GM23338 (cell line): ENCODE measurements around the gene CABLES1. TPM values are rescaled to one million over a fixed set of nuclear protein-coding genes. Genes with fewer than 3 reads are reported as not detected.

Experiments
- ATAC-seq: fragments of 200-7000 bp; cut with Tn5 transposase; 3 replicates; pipeline ENCODE4 v1.9.1; 2020
- DNase-seq: peaks from one replicate; pipeline ENCODE4 v3.0.0-alpha.2; 2015; ENCODE audit warnings: low spot score
- H2AFZ ChIP-seq: fragments of 200-600 bp; sonication (generic); 2 replicates; pipeline ENCODE4 v1.8.0; 2016; ENCODE audit warnings: antibody characterized with exemption, mild to moderate bottlenecking, moderate library complexity
- H3F3A ChIP-seq: fragments of 200-600 bp; sonication (generic); replicated peaks from 2 replicates; pipeline ENCODE4 v1.8.0; 2017; ENCODE audit warnings: antibody characterized with exemption, mixed run types, low read depth
- H3K27ac ChIP-seq: fragments of 200-600 bp; sonication (generic); 2 replicates; pipeline ENCODE4 v1.6.1; 2016; ENCODE audit warnings: low read depth
- H3K27me3 ChIP-seq: fragments of 200-600 bp; sonication (generic); 2 replicates; pipeline ENCODE4 v1.8.0; 2016; ENCODE audit warnings: mild to moderate bottlenecking, mixed run types, moderate library complexity; ENCODE audit not compliant: insufficient read depth
- H3K36me3 ChIP-seq: fragments of 200-600 bp; sonication (generic); 2 replicates; pipeline ENCODE4 v1.8.0; 2016; ENCODE audit warnings: mild to moderate bottlenecking; ENCODE audit not compliant: insufficient read depth
- H3K4me1 ChIP-seq: fragments of 200-600 bp; sonication (generic); 2 replicates; pipeline ENCODE4 v1.8.0; 2016; ENCODE audit warnings: mild to moderate bottlenecking, moderate library complexity; ENCODE audit not compliant: insufficient read depth
- H3K4me2 ChIP-seq: fragments of 200-600 bp; sonication (generic); 2 replicates; pipeline ENCODE4 v1.7.1; 2017; ENCODE audit warnings: mixed run types
- H3K4me3 ChIP-seq: fragments of 200-600 bp; sonication (generic); 2 replicates; pipeline ENCODE4 v1.6.1; 2016; ENCODE audit warnings: mixed run types
- H3K79me2 ChIP-seq: fragments of 200-600 bp; sonication (generic); replicated peaks from 2 replicates; pipeline ENCODE4 v1.8.0; 2017; ENCODE audit warnings: mild to moderate bottlenecking; ENCODE audit not compliant: insufficient read depth
- H3K9me2 ChIP-seq: fragments of 200-600 bp; sonication (generic); 2 replicates; pipeline ENCODE4 v1.8.0; 2017; ENCODE audit not compliant: insufficient read depth
- H4K20me1 ChIP-seq: fragments of 200-600 bp; sonication (generic); replicated peaks from 2 replicates; pipeline ENCODE4 v1.8.0; 2017; ENCODE audit warnings: mild to moderate bottlenecking; ENCODE audit not compliant: insufficient read depth
- H3K27ac Mint-ChIP-seq: 2 replicates; pipeline ENCODE4 v1.8.0; 2020; ENCODE audit warnings: inconsistent platforms, mild to moderate bottlenecking, moderate library complexity, mixed read lengths
- H3K27me3 Mint-ChIP-seq: 3 replicates; pipeline ENCODE4 v1.8.0; 2022; ENCODE audit warnings: low read depth, mild to moderate bottlenecking, moderate library complexity, mixed read lengths, inconsistent platforms; ENCODE audit not compliant: insufficient read depth, poor library complexity
- H3K36me3 Mint-ChIP-seq: 3 replicates; pipeline ENCODE4 v1.8.0; 2021; ENCODE audit warnings: low read depth, mild to moderate bottlenecking, inconsistent platforms, moderate library complexity, mixed read lengths
- H3K4me1 Mint-ChIP-seq: 3 replicates; pipeline ENCODE4 v1.8.0; 2020; ENCODE audit warnings: mild to moderate bottlenecking, inconsistent platforms, mixed read lengths
- H3K4me3 Mint-ChIP-seq: 3 replicates; pipeline ENCODE4 v1.8.0; 2021; ENCODE audit warnings: moderate library complexity, mild to moderate bottlenecking, inconsistent platforms, mixed read lengths
- H3K9me3 Mint-ChIP-seq: 3 replicates; pipeline ENCODE4 v1.8.0; 2020; ENCODE audit warnings: moderate library complexity, mild to moderate bottlenecking, inconsistent platforms, mixed read lengths
- ETS1 ChIP-seq: IDR thresholded peaks from 2 replicates; pipeline ENCODE4 v1.6.1; 2016; ENCODE audit warnings: antibody characterized with exemption
- EZH2 ChIP-seq: fragments of 200-600 bp; sonication (generic); IDR thresholded peaks from one replicate; pipeline ENCODE4 v1.8.0; 2017; ENCODE audit warnings: antibody characterized with exemption, mild to moderate bottlenecking, low read depth; ENCODE audit not compliant: unreplicated experiment
- EZH2phosphoT487 ChIP-seq: fragments of 200-600 bp; sonication (generic); IDR thresholded peaks from one replicate; pipeline ENCODE4 v1.8.1; 2018; ENCODE audit warnings: antibody characterized with exemption; ENCODE audit not compliant: unreplicated experiment
- JUNB ChIP-seq: IDR thresholded peaks from one replicate; pipeline ENCODE4 v1.6.1; 2016; ENCODE audit warnings: antibody characterized with exemption; ENCODE audit not compliant: unreplicated experiment
- NANOG ChIP-seq: IDR thresholded peaks from 2 replicates; pipeline ENCODE4 v1.6.1; 2016; ENCODE audit warnings: antibody characterized with exemption, borderline replicate concordance
- POLR2AphosphoS5 ChIP-seq: IDR thresholded peaks from 2 replicates; pipeline ENCODE4 v1.6.1; 2016; ENCODE audit warnings: antibody characterized with exemption, low read depth
- REST ChIP-seq: IDR thresholded peaks from one replicate; pipeline ENCODE4 v1.6.1; 2018; ENCODE audit warnings: antibody characterized with exemption; ENCODE audit not compliant: unreplicated experiment
- ZNF114 ChIP-seq: fragments of 250-450 bp; sonication (Bioruptor Pico); IDR thresholded peaks from 2 replicates; pipeline ENCODE4 v1.5.0; 2020; ENCODE audit warnings: mild to moderate bottlenecking, moderate library complexity
- ZNF331 ChIP-seq: fragments of 250-450 bp; sonication (Bioruptor Pico); IDR thresholded peaks from 2 replicates; pipeline ENCODE4 v1.5.0; 2020; ENCODE audit warnings: low read depth, mild to moderate bottlenecking, moderate library complexity
- polyA plus RNA-seq: library from polyadenylated mRNA; unstranded; fragments of >200 nt; fragmentation: Nextera tagmentation; extraction: Ambion mirVana; gene quantifications from 2 replicates; pipeline ENCODE4 v1.2.1, GENCODE V29; 2016
- total RNA-seq: library from RNA; depleted of rRNA; stranded (reverse); fragments of >200 nt; shearing (Covaris generic); gene quantifications from 2 replicates; pipeline ENCODE4 v1.2.3, GENCODE V29; 2014
- TF ChIP-seq, protein P1 (sequence below): fragments of 250-450 bp; sonication (Bioruptor Pico); IDR thresholded peaks from 2 replicates; pipeline ENCODE4 v1.5.0; 2020; ENCODE audit warnings: mild to moderate bottlenecking, moderate library complexity
- TF ChIP-seq, protein P2 (sequence below), 2 experiments: fragments of 200-600 bp in 1 of 2; sonication (generic) in 1 of 2; conservative IDR thresholded peaks; 2 replicates each; pipeline versions ENCODE4 v1.5.1 to v1.6.1; 2016 to 2017; ENCODE audit warnings: antibody characterized with exemption in 2 of 2, low read depth in 2 of 2, mild to moderate bottlenecking in 2 of 2, moderate library complexity in 1 of 2

The CABLES1 gene
- total and polyA plus RNA-seq, 2 experiments from 2014 or later, result 2.6 to 12.4 TPM

- Mint-ChIP-seq H3K36me3 (peaks cover 4% of the 10 kb centered on the region), H3K4me3 (no peak overlapping the region), H3K27ac (no peak overlapping the region), H3K4me1 (peaks cover 3% of the 10 kb centered on the region; the same call in 1 of the 3 replicates), H3K9me3 (no peaks in the 10 kb centered on the region), H3K27me3 (no peaks in the 10 kb centered on the region)
- Histone ChIP-seq H3K4me1 (no peaks in the 10 kb centered on the region), H2AFZ (no peak overlapping the region), H3K27me3 (no peaks in the 10 kb centered on the region), H4K20me1 (no peaks in the 10 kb centered on the region), H3F3A (no peaks in the 10 kb centered on the region), H3K4me2 (no peak overlapping the region), H3K79me2 (no peaks in the 10 kb centered on the region), H3K4me3 (no peak overlapping the region), H3K9me2 (no peaks in the 10 kb centered on the region), H3K36me3 (no peaks in the 10 kb centered on the region), H3K27ac (no peak overlapping the region)
- no peak for ATAC-seq
- no peak for TF ChIP-seq NANOG
- TF ChIP-seq, protein P1, sequence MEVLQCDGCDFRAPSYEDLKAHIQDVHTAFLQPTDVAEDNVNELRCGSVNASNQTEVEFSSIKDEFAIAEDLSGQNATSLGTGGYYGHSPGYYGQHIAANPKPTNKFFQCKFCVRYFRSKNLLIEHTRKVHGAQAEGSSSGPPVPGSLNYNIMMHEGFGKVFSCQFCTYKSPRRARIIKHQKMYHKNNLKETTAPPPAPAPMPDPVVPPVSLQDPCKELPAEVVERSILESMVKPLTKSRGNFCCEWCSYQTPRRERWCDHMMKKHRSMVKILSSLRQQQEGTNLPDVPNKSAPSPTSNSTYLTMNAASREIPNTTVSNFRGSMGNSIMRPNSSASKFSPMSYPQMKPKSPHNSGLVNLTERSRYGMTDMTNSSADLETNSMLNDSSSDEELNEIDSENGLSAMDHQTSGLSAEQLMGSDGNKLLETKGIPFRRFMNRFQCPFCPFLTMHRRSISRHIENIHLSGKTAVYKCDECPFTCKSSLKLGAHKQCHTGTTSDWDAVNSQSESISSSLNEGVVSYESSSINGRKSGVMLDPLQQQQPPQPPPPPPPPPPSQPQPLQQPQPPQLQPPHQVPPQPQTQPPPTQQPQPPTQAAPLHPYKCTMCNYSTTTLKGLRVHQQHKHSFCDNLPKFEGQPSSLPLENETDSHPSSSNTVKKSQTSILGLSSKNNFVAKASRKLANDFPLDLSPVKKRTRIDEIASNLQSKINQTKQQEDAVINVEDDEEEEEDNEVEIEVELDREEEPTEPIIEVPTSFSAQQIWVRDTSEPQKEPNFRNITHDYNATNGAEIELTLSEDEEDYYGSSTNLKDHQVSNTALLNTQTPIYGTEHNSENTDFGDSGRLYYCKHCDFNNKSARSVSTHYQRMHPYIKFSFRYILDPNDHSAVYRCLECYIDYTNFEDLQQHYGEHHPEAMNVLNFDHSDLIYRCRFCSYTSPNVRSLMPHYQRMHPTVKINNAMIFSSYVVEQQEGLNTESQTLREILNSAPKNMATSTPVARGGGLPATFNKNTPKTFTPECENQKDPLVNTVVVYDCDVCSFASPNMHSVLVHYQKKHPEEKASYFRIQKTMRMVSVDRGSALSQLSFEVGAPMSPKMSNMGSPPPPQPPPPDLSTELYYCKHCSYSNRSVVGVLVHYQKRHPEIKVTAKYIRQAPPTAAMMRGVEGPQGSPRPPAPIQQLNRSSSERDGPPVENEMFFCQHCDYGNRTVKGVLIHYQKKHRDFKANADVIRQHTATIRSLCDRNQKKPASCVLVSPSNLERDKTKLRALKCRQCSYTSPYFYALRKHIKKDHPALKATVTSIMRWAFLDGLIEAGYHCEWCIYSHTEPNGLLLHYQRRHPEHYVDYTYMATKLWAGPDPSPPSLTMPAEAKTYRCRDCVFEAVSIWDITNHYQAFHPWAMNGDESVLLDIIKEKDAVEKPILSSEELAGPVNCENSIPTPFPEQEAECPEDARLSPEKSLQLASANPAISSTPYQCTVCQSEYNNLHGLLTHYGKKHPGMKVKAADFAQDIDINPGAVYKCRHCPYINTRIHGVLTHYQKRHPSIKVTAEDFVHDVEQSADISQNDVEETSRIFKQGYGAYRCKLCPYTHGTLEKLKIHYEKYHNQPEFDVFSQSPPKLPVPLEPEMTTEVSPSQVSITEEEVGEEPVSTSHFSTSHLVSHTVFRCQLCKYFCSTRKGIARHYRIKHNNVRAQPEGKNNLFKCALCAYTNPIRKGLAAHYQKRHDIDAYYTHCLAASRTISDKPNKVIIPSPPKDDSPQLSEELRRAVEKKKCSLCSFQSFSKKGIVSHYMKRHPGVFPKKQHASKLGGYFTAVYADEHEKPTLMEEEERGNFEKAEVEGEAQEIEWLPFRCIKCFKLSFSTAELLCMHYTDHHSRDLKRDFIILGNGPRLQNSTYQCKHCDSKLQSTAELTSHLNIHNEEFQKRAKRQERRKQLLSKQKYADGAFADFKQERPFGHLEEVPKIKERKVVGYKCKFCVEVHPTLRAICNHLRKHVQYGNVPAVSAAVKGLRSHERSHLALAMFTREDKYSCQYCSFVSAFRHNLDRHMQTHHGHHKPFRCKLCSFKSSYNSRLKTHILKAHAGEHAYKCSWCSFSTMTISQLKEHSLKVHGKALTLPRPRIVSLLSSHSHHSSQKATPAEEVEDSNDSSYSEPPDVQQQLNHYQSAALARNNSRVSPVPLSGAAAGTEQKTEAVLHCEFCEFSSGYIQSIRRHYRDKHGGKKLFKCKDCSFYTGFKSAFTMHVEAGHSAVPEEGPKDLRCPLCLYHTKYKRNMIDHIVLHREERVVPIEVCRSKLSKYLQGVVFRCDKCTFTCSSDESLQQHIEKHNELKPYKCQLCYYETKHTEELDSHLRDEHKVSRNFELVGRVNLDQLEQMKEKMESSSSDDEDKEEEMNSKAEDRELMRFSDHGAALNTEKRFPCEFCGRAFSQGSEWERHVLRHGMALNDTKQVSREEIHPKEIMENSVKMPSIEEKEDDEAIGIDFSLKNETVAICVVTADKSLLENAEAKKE, result no peak
- no peak for TF ChIP-seq POLR2AphosphoS5
- TF ChIP-seq, protein P2, sequence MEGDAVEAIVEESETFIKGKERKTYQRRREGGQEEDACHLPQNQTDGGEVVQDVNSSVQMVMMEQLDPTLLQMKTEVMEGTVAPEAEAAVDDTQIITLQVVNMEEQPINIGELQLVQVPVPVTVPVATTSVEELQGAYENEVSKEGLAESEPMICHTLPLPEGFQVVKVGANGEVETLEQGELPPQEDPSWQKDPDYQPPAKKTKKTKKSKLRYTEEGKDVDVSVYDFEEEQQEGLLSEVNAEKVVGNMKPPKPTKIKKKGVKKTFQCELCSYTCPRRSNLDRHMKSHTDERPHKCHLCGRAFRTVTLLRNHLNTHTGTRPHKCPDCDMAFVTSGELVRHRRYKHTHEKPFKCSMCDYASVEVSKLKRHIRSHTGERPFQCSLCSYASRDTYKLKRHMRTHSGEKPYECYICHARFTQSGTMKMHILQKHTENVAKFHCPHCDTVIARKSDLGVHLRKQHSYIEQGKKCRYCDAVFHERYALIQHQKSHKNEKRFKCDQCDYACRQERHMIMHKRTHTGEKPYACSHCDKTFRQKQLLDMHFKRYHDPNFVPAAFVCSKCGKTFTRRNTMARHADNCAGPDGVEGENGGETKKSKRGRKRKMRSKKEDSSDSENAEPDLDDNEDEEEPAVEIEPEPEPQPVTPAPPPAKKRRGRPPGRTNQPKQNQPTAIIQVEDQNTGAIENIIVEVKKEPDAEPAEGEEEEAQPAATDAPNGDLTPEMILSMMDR (conservative IDR thresholded peaks at IDR 0.05; ENCODE audit: low read depth in 2 of 2), result no peak
- no peak for TF ChIP-seq EZH2phosphoT487
- no peak for TF ChIP-seq ZNF331
- no peak for TF ChIP-seq JUNB
- no peak for TF ChIP-seq ZNF114
- no peak for TF ChIP-seq REST
- TF ChIP-seq ETS1, result no peak
- no peak for TF ChIP-seq EZH2
- no peak for DNase-seq
These were observed 167.2 kb downstream of the CABLES1 start for GRCh38 chr18:23302511-23302850.
